Body of pancreas (tissue), 4 donors: ENCODE results near the gene FBXO42.

Source experiments
- CTCF ChIP-seq, 7 experiments: fragments of 450-650 bp in 4 of 7; fragments of 200-600 bp in 3 of 7; sonication (generic) in 3 of 7; IDR thresholded peaks; one replicate each; pipeline ENCODE4 v1.5.1; 2016 to 2019; ENCODE audit warnings: antibody characterized with exemption in 7 of 7
- POLR2A ChIP-seq, 3 donors: fragments of 450-650 bp; IDR thresholded peaks; one replicate each; pipeline ENCODE4 v1.6.1; 2016; ENCODE audit warnings: antibody characterized with exemption in 3 of 3, mild to moderate bottlenecking in 2 of 3

DNA sequence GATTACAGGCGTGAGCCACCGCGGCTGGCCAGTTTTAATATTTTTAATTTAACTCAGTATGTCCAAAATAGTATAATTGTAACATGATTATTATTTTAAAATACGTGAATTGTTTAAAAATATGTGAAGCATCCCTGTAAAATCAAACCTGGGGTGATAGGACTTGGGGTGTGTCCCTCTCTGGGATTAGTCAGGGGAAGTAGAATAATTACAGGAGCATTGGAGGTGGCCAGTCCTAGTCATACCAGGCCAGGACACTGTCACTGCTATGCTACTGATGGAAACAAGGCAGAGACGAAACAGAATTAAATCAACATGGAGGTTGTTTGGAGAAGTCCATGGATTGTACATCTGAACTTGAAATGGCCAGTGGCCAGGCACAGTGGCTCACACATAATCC, 31.6 kb upstream of the FBXO42 start:
- TF ChIP-seq CTCF (IDR thresholded peaks at IDR 0.05) (no peak), POLR2A (IDR thresholded peaks at IDR 0.05) (no peak)
